22Rv1 (cell line): ENCODE measurements around the gene BRD9.

ENCODE experiments used
- ZFX ChIP-seq: fragments of 450-650 bp; IDR thresholded peaks from 2 replicates; pipeline ENCODE4 v1.6.1; 2017; ENCODE audit warnings: antibody characterized with exemption, borderline replicate concordance
- TF ChIP-seq, protein P1 (sequence below): fragments of 450-650 bp; IDR thresholded peaks from 2 replicates; pipeline ENCODE4 v1.5.1; 2017; ENCODE audit warnings: mild to moderate bottlenecking

DNA sequence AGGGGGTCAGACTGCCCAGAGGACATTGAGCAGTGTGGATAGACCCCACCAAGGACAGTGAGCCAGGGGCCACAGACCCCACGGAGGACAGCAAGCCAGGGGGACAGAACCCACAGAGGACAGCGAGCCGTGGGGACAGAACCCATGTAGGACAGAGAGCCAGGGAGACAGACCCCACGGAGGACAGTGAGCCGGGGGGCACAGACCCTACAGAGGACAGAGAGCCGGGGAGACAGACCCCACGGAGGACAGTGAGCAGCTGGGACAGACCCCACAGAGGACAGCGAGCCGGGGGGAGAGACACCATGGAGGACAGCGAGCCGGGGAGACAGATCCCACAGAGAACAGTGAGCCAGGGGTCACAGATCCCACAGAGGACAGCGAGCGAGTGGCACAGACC lies 38.4 kb downstream of the BRD9 start:
- TF ChIP-seq, protein P1, sequence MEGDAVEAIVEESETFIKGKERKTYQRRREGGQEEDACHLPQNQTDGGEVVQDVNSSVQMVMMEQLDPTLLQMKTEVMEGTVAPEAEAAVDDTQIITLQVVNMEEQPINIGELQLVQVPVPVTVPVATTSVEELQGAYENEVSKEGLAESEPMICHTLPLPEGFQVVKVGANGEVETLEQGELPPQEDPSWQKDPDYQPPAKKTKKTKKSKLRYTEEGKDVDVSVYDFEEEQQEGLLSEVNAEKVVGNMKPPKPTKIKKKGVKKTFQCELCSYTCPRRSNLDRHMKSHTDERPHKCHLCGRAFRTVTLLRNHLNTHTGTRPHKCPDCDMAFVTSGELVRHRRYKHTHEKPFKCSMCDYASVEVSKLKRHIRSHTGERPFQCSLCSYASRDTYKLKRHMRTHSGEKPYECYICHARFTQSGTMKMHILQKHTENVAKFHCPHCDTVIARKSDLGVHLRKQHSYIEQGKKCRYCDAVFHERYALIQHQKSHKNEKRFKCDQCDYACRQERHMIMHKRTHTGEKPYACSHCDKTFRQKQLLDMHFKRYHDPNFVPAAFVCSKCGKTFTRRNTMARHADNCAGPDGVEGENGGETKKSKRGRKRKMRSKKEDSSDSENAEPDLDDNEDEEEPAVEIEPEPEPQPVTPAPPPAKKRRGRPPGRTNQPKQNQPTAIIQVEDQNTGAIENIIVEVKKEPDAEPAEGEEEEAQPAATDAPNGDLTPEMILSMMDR: no peak
- TF ChIP-seq ZFX: no peak
